Panc1 (cell line): ENCODE results near the gene FAM174B.

Experiments used
- CTCF ChIP-seq: fragments of 450-650 bp; IDR thresholded peaks from 2 replicates; pipeline ENCODE4 v1.5.1; 2017; ENCODE audit warnings: mild to moderate bottlenecking
- POLR2AphosphoS5 ChIP-seq: IDR thresholded peaks from 2 replicates; pipeline ENCODE4 v1.6.1; 2012; ENCODE audit warnings: mild to moderate bottlenecking, low read depth, low read length, moderate library complexity
- REST ChIP-seq, 2 experiments: IDR thresholded peaks; 2 replicates each; pipeline ENCODE4 v1.6.1; 2011 to 2012; ENCODE audit warnings: low read depth in 2 of 2, control low read depth in 1 of 2, low read length in 1 of 2, mild to moderate bottlenecking in 1 of 2, moderate library complexity in 1 of 2; ENCODE audit not compliant: insufficient read depth in 1 of 2

GRCh38 chr15:92647467-92648163 lies 8.0 kb downstream of the FAM174B start:
- TF ChIP-seq CTCF: no peak
- TF ChIP-seq REST (IDR thresholded peaks at IDR 0.05; ENCODE audit: insufficient read depth in 1 of 2, low read depth in 2 of 2, low read length in 1 of 2): no peak
- no peak for TF ChIP-seq POLR2AphosphoS5
